Measurements from ENCODE around the gene TBPL1. TPM values are rescaled to one million over a fixed set of nuclear protein-coding genes. Genes with fewer than 3 reads are reported as not detected.

The TBPL1 gene
- total and polyA plus RNA-seq, 5 donors from 2014 or later: 32.2 to 73.6 (median 58.8) TPM

- H3K4me1 Mint-ChIP-seq: peaks cover 31 to 73% (median 53%) of the 10 kb centered on the region in 4 donors
- peaks cover 4% of the 10 kb centered on the region for H3K36me3 Mint-ChIP-seq
- H3K36me3 ChIP-seq (ENCODE audit: control insufficient read depth, insufficient read depth, low read length): no peaks in the 10 kb centered on the region
- H3K27ac Mint-ChIP-seq: peak overlapping the region; percentile 66 to 87 (median 86)
- H3K27me3 ChIP-seq (ENCODE audit: control insufficient read depth, insufficient read depth, low read length): no peaks in the 10 kb centered on the region
- ATAC-seq (ENCODE audit: low read depth in 2 of 2) (no peak), DNase-seq (no peak)
- peak overlapping the region; percentile 96 to 100 (median 98) for H3K4me3 Mint-ChIP-seq
- H3K9me3 ChIP-seq (ENCODE audit: control insufficient read depth in 2 of 2, low read length in 2 of 2): no peaks in the 10 kb centered on the region
- H3K4me1 ChIP-seq (ENCODE audit: control insufficient read depth, insufficient read depth, low read length, poor library complexity, severe bottlenecking): peaks cover 39% of the 10 kb centered on the region
- peak overlapping the region; percentile 77 for H3K4me3 ChIP-seq (ENCODE audit: low read depth, low read length)
- no peak overlapping the region for H3K27ac ChIP-seq (ENCODE audit: insufficient read depth, low read length, poor library complexity, severe bottlenecking)
- peaks cover 0 to 3% (median 0%) of the 10 kb centered on the region in 7 donors for H3K9me3 Mint-ChIP-seq
- H3K27me3 Mint-ChIP-seq: peaks cover 11% of the 10 kb centered on the region
These were observed 1.9 kb downstream of the TBPL1 start for GRCh38 chr6:133954657-133955576.

- Mint-ChIP-seq H3K36me3 (peaks cover 4% of the 10 kb centered on the region), H3K27me3 (peaks cover 8% of the 10 kb centered on the region), H3K4me1 (peaks cover 36 to 78% (median 58%) of the 10 kb centered on the region in 4 donors), H3K4me3 (peak overlapping the region; percentile 96 to 100 (median 98)), H3K27ac (no peak overlapping the region), H3K9me3 (peaks cover 0 to 3% (median 0%) of the 10 kb centered on the region in 7 donors)
- Histone ChIP-seq H3K4me1 (ENCODE audit: control insufficient read depth, insufficient read depth, low read length, poor library complexity, severe bottlenecking) (peaks cover 41% of the 10 kb centered on the region), H3K27ac (ENCODE audit: insufficient read depth, low read length, poor library complexity, severe bottlenecking) (no peak overlapping the region), H3K36me3 (ENCODE audit: control insufficient read depth, insufficient read depth, low read length) (no peaks in the 10 kb centered on the region), H3K9me3 (ENCODE audit: control insufficient read depth in 2 of 2, low read length in 2 of 2) (no peaks in the 10 kb centered on the region), H3K4me3 (ENCODE audit: low read depth, low read length) (peak overlapping the region; percentile 77), H3K27me3 (ENCODE audit: control insufficient read depth, insufficient read depth, low read length) (no peaks in the 10 kb centered on the region)
- DNase-seq (no peak), ATAC-seq (ENCODE audit: low read depth in 2 of 2) (no peak)
These were observed 2.8 kb downstream of the TBPL1 start for GRCh38 chr6:133955582-133956415.

- H3K27ac Mint-ChIP-seq: peak overlapping the region in 1 of 3 donors; percentile 21
- no peak for DNase-seq
- H3K4me3 Mint-ChIP-seq: peak overlapping the region in 3 of 4 donors; percentile 1 to 98 (median 11)
- Histone ChIP-seq H3K27ac (ENCODE audit: insufficient read depth, low read length, poor library complexity, severe bottlenecking) (no peak overlapping the region), H3K36me3 (ENCODE audit: control insufficient read depth, insufficient read depth, low read length) (no peaks in the 10 kb centered on the region), H3K4me1 (ENCODE audit: control insufficient read depth, insufficient read depth, low read length, poor library complexity, severe bottlenecking) (peaks cover 46% of the 10 kb centered on the region), H3K4me3 (ENCODE audit: low read depth, low read length) (no peak overlapping the region), H3K27me3 (ENCODE audit: control insufficient read depth, insufficient read depth, low read length) (no peaks in the 10 kb centered on the region), H3K9me3 (ENCODE audit: control insufficient read depth in 2 of 2, low read length in 2 of 2) (no peaks in the 10 kb centered on the region)
- ATAC-seq (ENCODE audit: low read depth in 2 of 2): no peak
- H3K4me1 Mint-ChIP-seq: peaks cover 36 to 74% (median 59%) of the 10 kb centered on the region in 4 donors
- peaks cover 8% of the 10 kb centered on the region for H3K27me3 Mint-ChIP-seq
- peaks cover 0 to 3% (median 0%) of the 10 kb centered on the region in 7 donors for H3K9me3 Mint-ChIP-seq
- H3K36me3 Mint-ChIP-seq: peaks cover 4% of the 10 kb centered on the region
These were observed 3.5 kb downstream of the TBPL1 start for GRCh38 chr6:133956416-133957049.

- no peaks in the 10 kb centered on the region for H3K36me3 ChIP-seq (ENCODE audit: control insufficient read depth, insufficient read depth, low read length)
- H3K4me3 Mint-ChIP-seq: peak overlapping the region in 1 of 4 donors; percentile 34
- peaks cover 4% of the 10 kb centered on the region for H3K36me3 Mint-ChIP-seq
- ATAC-seq (ENCODE audit: low read depth in 2 of 2): no peak
- no peak overlapping the region for H3K4me3 ChIP-seq (ENCODE audit: low read depth, low read length)
- H3K9me3 Mint-ChIP-seq: peaks cover 0 to 3% (median 0%) of the 10 kb centered on the region in 7 donors
- peaks cover 44% of the 10 kb centered on the region for H3K4me1 ChIP-seq (ENCODE audit: control insufficient read depth, insufficient read depth, low read length, poor library complexity, severe bottlenecking)
- no peaks in the 10 kb centered on the region for H3K27me3 ChIP-seq (ENCODE audit: control insufficient read depth, insufficient read depth, low read length)
- no peaks in the 10 kb centered on the region for H3K9me3 ChIP-seq (ENCODE audit: control insufficient read depth in 2 of 2, low read length in 2 of 2)
- DNase-seq: no peak
- no peak overlapping the region for H3K27ac ChIP-seq (ENCODE audit: insufficient read depth, low read length, poor library complexity, severe bottlenecking)
- H3K27me3 Mint-ChIP-seq: peaks cover 7% of the 10 kb centered on the region
- H3K4me1 Mint-ChIP-seq: peaks cover 39 to 77% (median 62%) of the 10 kb centered on the region in 4 donors
- H3K27ac Mint-ChIP-seq: peak overlapping the region in 1 of 3 donors; percentile 21
These were observed 4.2 kb downstream of the TBPL1 start for GRCh38 chr6:133957227-133957626.

- no peak for ATAC-seq (ENCODE audit: low read depth in 2 of 2)
- Mint-ChIP-seq H3K4me1 (peaks cover 45 to 83% (median 65%) of the 10 kb centered on the region in 4 donors), H3K9me3 (peaks cover 0 to 4% (median 0%) of the 10 kb centered on the region in 7 donors), H3K36me3 (peaks cover 4% of the 10 kb centered on the region), H3K4me3 (peak overlapping the region in 1 of 4 donors; percentile 0), H3K27me3 (peaks cover under 1% of the 10 kb centered on the region), H3K27ac (no peak overlapping the region)
- DNase-seq: no peak
- H3K36me3 ChIP-seq (ENCODE audit: control insufficient read depth, insufficient read depth, low read length): no peaks in the 10 kb centered on the region
- no peak overlapping the region for H3K27ac ChIP-seq (ENCODE audit: insufficient read depth, low read length, poor library complexity, severe bottlenecking)
- peaks cover 45% of the 10 kb centered on the region for H3K4me1 ChIP-seq (ENCODE audit: control insufficient read depth, insufficient read depth, low read length, poor library complexity, severe bottlenecking)
- H3K4me3 ChIP-seq (ENCODE audit: low read depth, low read length): no peak overlapping the region
- no peaks in the 10 kb centered on the region for H3K9me3 ChIP-seq (ENCODE audit: control insufficient read depth in 2 of 2, low read length in 2 of 2)
- H3K27me3 ChIP-seq (ENCODE audit: control insufficient read depth, insufficient read depth, low read length): no peaks in the 10 kb centered on the region
These were observed 4.8 kb downstream of the TBPL1 start for GRCh38 chr6:133957780-133958242.

- H3K9me3 ChIP-seq (ENCODE audit: control insufficient read depth in 2 of 2, low read length in 2 of 2): no peaks in the 10 kb centered on the region
- Mint-ChIP-seq H3K27ac (no peak overlapping the region), H3K36me3 (peaks cover 4% of the 10 kb centered on the region), H3K4me1 (peaks cover 46 to 88% (median 66%) of the 10 kb centered on the region in 4 donors), H3K9me3 (peaks cover 0 to 4% (median 0%) of the 10 kb centered on the region in 7 donors), H3K27me3 (no peaks in the 10 kb centered on the region), H3K4me3 (no peak overlapping the region)
- no peak for DNase-seq
- H3K4me3 ChIP-seq (ENCODE audit: low read depth, low read length): no peak overlapping the region
- no peaks in the 10 kb centered on the region for H3K27me3 ChIP-seq (ENCODE audit: control insufficient read depth, insufficient read depth, low read length)
- peaks cover 44% of the 10 kb centered on the region for H3K4me1 ChIP-seq (ENCODE audit: control insufficient read depth, insufficient read depth, low read length, poor library complexity, severe bottlenecking)
- no peak overlapping the region for H3K27ac ChIP-seq (ENCODE audit: insufficient read depth, low read length, poor library complexity, severe bottlenecking)
- H3K36me3 ChIP-seq (ENCODE audit: control insufficient read depth, insufficient read depth, low read length): no peaks in the 10 kb centered on the region
- no peak for ATAC-seq (ENCODE audit: low read depth in 2 of 2)
These were observed 5.8 kb downstream of the TBPL1 start for GRCh38 chr6:133958791-133959190.

Data from CD4-positive, CD25-positive, alpha-beta regulatory T cell (primary cell).